ENCODE measurements around the gene RPS14.

RPS14 gene

DNA sequence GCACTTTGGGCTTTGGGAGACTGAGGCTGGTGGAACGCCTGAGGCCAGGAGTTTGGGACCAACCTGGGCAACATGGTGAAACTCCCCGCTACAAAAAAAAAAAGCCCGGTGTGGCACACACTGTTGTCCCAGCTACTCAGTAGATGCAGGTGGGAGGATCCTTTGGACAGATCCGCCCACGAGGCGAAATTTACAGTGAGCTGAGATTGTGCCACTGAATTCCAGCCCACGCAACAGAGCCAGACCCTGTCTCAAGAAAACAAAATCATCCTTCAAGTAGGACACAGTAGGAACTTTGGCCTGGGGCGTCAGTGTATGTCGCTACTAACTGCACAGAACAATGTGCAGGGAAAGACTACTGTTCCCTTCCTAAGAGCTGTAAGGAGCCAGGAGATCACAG is 4.8 kb downstream of the RPS14 start:
- peak overlapping the region; percentile 8 for H3K4me3 Mint-ChIP-seq
- no peaks in the 10 kb centered on the region for H3K27me3 Mint-ChIP-seq
- H3K36me3 Mint-ChIP-seq (ENCODE audit: low read depth) = peaks cover 76% of the 10 kb centered on the region
- peaks cover 35% of the 10 kb centered on the region for H3K4me1 Mint-ChIP-seq (ENCODE audit: low read depth)
- no peaks in the 10 kb centered on the region for H3K9me3 Mint-ChIP-seq
- H3K27ac Mint-ChIP-seq = peak overlapping the region; percentile 100
- DNase-seq = no peak

DNA sequence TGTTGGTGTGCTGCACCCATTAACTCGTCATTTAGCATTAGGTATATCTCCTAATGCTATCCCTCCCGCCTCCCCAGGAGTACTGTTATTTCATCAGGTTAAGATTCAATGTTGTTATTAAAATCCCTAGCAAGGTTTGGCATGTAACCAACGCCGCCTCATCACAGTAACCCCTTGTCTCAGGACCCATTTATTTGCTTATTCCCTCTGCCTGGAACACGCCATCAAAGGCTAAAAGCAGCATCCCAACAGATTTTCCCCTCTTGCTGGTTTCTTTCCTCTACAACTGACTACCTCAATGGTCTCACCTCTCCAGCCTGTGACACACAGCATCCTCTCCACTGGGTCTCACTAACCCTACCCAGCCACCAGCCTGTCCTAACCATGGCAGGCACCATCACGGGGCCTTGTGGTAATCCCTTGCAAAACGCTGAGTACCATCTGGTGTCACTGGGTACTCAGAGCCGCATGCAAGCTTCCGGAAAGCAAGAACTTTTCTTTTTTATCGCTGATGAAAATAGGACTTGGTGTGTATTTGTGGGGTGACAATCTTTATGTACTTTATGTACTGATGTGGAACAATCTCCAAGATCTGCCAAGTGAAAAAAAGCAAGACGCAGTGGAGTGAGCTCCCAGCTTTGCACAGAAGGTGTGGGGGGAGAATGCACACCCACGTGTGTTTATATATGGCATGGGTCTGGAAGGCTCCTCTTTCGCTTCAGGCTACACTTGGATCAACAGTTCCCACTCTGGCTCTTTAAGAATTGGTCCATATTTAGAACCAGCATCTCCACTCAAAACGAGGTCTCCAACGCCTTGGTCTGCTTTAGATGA is 6.1 kb downstream of the RPS14 start:
- H3K36me3 Mint-ChIP-seq (ENCODE audit: low read depth) = peaks cover 62% of the 10 kb centered on the region
- H3K27ac Mint-ChIP-seq = peak overlapping the region; percentile 85
- H3K27me3 Mint-ChIP-seq = no peaks in the 10 kb centered on the region
- DNase-seq = no peak
- no peaks in the 10 kb centered on the region for H3K9me3 Mint-ChIP-seq
- peak overlapping the region; percentile 8 for H3K4me3 Mint-ChIP-seq
- peaks cover 35% of the 10 kb centered on the region for H3K4me1 Mint-ChIP-seq (ENCODE audit: low read depth)

DNA sequence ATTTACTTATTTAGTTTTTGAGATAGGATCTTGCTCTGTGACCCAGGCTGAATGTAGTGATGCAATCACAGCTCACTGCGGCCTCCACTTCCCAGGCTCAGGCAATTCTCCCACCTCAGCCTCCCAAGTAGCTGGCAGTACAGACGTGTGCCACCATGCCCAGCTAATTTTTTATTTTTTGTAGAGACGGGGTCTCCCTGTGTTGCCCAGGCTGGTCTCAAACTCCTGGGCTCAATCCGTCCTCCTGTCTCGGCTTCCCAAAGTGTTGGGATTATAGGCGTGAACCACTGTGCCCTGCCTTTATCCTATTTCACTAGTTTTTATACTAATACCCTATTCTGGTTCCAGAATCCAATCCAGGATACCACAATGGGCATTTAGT is 6.8 kb downstream of the RPS14 start:
- H3K36me3 Mint-ChIP-seq (ENCODE audit: low read depth) = peaks cover 55% of the 10 kb centered on the region
- no peak overlapping the region for H3K4me3 Mint-ChIP-seq
- H3K27me3 Mint-ChIP-seq = no peaks in the 10 kb centered on the region
- H3K4me1 Mint-ChIP-seq (ENCODE audit: low read depth) = peaks cover 27% of the 10 kb centered on the region
- H3K27ac Mint-ChIP-seq = no peak overlapping the region
- no peak for DNase-seq
- no peaks in the 10 kb centered on the region for H3K9me3 Mint-ChIP-seq

DNA sequence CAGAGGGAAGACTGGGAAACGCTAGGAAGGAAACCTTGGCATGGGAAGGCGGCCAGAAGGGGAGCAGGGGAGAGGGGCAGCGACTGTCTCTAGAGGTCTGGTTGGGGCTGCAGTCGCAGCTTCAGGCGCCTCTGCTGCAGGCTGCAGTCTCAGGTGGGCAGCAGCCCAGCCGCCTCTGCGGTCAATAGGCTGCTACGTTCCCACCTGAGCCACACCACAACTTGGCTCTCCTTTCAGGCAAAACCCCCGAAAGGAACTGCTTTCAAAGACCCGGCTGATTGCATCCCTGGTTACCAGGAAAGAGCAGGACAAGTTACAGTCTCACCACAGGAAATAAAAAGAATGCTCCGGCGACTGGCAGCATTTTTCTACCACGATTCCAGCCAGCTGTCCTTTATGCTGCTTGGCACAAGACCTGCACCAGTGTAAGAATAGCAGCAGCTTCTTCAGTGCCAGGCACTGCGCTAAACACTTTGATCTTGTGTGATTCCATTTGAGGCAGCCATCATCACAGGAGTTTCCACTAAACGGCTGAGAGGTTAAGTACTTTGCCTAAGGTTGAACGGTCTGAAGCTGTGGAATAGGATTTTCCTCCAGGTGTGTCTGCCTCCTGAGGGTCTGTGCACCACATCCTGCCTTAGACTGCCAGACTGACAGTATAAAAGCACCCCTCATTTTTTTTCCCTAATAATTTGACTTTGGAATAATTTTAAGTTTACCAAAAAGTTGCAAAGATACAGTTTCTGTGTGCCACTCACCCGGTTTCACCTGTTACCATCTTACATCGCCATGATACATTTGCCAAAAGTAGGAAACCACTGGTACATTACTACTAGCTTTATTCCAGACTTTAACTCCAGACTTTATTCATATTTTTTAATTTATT is 7.5 kb downstream of the RPS14 start:
- no peaks in the 10 kb centered on the region for H3K27me3 Mint-ChIP-seq
- no peak overlapping the region for H3K4me3 Mint-ChIP-seq
- H3K27ac Mint-ChIP-seq = peak overlapping the region; percentile 69
- no peaks in the 10 kb centered on the region for H3K9me3 Mint-ChIP-seq
- DNase-seq = no peak
- H3K4me1 Mint-ChIP-seq (ENCODE audit: low read depth) = peaks cover 21% of the 10 kb centered on the region
- peaks cover 48% of the 10 kb centered on the region for H3K36me3 Mint-ChIP-seq (ENCODE audit: low read depth)

DNA sequence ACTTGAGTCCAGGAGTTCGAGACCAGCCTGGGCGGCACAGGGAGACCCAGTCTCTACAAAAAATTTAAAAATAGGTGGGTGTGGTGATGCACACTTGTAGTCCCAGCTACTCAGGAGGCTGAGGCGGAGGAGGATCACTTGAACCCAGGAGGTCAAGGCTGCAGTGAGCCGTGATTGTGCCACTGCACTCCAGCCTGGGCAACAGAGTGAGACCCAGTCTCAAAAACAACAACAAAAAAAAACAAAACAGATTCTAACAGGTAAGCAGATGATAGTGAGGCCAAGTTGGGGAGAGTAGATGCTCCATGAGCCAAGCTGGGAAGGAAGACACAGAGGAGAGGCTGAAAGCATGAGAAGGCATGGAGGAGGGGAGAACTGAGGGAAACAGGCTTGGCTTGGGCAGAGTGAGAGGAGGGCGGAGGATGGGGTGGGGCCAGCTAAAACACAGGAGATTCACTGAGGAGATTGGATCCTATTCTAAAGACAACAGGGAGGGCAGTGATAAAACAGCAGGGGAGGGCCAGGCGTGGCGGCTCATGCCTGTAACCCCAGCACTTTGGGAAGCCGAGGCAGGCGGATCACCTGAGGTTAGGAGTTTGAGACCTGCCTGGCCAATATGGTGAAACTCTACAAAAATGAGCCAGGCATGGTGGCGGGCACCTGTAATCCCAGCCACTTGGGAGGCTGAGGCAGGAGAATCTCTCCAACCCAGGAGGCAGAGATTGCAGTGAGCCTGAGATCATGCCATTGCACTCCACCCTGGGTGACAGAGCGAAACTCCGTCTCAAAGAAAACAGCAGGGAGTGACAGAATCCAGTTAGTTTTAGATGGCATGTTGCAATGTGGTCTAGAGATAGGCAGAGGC is 8.4 kb downstream of the RPS14 start:
- Mint-ChIP-seq H3K36me3 (ENCODE audit: low read depth) (peaks cover 40% of the 10 kb centered on the region), H3K4me1 (ENCODE audit: low read depth) (peaks cover 18% of the 10 kb centered on the region), H3K9me3 (no peaks in the 10 kb centered on the region), H3K4me3 (no peak overlapping the region), H3K27me3 (no peaks in the 10 kb centered on the region), H3K27ac (peak overlapping the region; percentile 69)
- DNase-seq = no peak

DNA sequence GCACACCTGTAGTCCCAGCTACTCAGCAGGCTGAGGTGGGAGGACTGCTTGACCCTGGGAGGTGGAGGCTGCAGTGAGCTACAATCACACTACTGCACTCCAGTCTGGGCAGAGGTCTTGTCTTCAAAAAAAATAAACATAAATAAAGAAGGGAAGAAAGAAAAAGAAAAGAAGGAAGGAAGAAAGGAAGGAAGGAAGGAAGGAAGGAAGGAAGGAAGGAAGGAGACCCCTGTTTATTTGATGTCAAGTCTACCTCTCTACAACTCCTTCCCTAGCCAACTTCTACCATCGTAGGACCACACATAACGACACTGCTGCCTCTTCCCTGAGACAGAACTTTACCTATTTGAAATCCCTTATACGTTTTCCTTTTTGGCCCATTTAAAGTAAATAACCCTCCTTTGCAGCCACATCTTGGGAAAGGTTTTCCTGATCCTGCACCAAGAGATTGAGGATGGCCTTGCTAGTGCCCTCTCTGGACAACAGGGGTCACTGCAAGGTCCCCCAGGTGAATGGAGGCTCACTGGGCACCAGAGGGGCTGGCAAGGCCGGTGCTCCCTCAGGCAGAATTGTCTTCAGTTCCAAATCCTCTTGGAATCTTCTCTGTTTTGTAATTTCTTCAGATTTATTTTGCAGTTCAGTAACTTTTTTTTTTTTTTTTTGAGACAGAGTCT is 10.5 kb downstream of the RPS14 start:
- Mint-ChIP-seq H3K9me3 (no peaks in the 10 kb centered on the region), H3K36me3 (ENCODE audit: low read depth) (peaks cover 18% of the 10 kb centered on the region), H3K27me3 (no peaks in the 10 kb centered on the region), H3K4me3 (no peak overlapping the region), H3K27ac (no peak overlapping the region), H3K4me1 (ENCODE audit: low read depth) (peaks cover 12% of the 10 kb centered on the region)
- DNase-seq = no peak

DNA sequence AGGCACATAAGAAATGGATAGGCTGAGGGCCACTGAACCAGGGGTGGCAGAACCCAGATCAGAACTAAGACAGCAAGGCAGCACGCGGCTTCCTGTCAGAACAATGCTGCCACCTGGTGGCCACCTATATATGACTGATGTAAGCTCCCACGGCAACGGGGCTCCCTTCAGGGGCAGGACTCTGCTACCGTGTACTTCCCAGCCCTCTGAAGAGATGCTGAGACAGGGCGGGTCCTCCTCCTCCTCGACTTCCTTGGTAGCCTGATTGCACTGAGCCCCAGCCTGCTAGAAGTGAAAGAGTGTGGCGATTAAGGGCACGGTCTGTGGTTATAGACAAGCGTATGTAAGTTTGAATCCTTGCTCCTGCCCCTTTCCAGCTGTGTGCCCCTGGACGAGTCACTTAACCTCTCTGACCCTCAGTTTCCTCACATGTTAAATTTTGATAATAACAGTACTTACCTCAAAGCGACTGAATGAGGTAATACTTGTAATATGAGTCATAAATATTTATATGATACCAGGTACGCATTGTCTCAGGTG is 13.3 kb downstream of the RPS14 start:
- DNase-seq = peak; percentile 90
- H3K4me1 Mint-ChIP-seq (ENCODE audit: low read depth) = peaks cover 11% of the 10 kb centered on the region
- H3K36me3 Mint-ChIP-seq (ENCODE audit: low read depth) = no peaks in the 10 kb centered on the region
- no peak overlapping the region for H3K4me3 Mint-ChIP-seq
- H3K27me3 Mint-ChIP-seq = no peaks in the 10 kb centered on the region
- peak overlapping the region; percentile 87 for H3K27ac Mint-ChIP-seq
- no peaks in the 10 kb centered on the region for H3K9me3 Mint-ChIP-seq

DNA sequence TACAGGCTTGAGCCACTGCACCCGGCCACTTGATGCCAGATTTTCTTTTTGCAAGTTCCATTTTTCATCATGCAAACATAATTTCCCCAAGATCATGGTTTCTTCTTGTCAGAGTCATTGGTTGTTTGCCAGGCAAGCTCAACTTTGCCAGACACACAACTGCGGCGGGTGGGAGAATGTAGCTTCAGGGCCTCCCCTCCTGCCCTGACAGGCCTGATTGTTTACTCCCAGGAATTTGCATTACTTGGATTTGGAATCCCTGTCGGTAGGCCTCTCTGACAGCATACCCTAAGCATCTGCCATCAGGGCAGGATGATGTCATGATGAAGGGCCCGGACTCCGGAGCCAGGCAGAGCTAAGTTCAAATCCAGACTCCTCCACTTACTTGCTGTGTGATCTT is 15.1 kb downstream of the RPS14 start:
- Mint-ChIP-seq H3K9me3 (no peaks in the 10 kb centered on the region), H3K4me1 (ENCODE audit: low read depth) (peaks cover 11% of the 10 kb centered on the region), H3K36me3 (ENCODE audit: low read depth) (no peaks in the 10 kb centered on the region), H3K27ac (no peak overlapping the region), H3K4me3 (no peak overlapping the region), H3K27me3 (no peaks in the 10 kb centered on the region)
- no peak for DNase-seq

DNA sequence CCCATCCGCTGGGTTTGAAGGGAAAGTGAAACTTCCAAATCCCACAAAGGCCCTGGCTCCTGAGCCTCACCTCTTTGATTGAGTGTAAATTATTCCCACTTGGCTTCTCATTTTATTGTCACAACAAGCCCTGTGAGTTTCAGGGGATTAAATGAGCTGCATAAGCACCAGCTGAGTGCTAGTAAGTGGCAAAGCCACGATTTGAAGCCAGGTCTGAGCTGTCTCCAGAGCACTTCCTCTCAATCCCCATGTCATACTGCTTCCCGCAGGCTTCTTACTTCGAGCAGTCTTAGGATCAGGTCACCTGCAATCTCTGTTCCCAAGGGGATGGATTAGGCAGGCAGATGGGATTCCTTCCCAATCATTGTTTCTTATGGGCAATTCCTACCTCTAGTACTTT is 18.0 kb downstream of the RPS14 start:
- H3K4me1 Mint-ChIP-seq (ENCODE audit: low read depth) = peaks cover 9% of the 10 kb centered on the region
- H3K9me3 Mint-ChIP-seq = no peaks in the 10 kb centered on the region
- H3K4me3 Mint-ChIP-seq = no peak overlapping the region
- no peak for DNase-seq
- no peaks in the 10 kb centered on the region for H3K27me3 Mint-ChIP-seq
- no peak overlapping the region for H3K27ac Mint-ChIP-seq
- no peaks in the 10 kb centered on the region for H3K36me3 Mint-ChIP-seq (ENCODE audit: low read depth)

DNA sequence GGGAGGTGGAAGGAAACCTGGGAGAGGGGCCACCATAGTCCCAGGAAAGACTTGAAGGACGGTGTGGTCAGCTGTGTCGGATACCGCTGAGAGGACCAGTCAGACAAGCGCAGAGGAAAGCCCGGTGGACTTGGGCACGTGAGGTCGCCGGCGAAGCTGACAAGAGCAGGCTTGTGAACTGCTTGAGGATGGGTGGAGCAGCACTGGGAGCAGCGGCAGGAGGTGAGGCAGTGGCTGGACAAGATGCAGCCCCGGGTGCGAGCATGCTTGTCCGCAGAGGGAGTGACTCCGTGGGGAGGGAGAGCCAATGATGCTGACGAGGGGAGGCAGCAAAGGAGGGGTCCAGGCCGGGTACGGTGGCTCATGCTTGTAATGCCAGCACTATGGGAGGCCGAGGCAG is 18.5 kb downstream of the RPS14 start:
- no peak overlapping the region for H3K27ac Mint-ChIP-seq
- H3K4me3 Mint-ChIP-seq = no peak overlapping the region
- H3K4me1 Mint-ChIP-seq (ENCODE audit: low read depth) = peaks cover 4% of the 10 kb centered on the region
- DNase-seq = no peak
- H3K36me3 Mint-ChIP-seq (ENCODE audit: low read depth) = no peaks in the 10 kb centered on the region
- H3K9me3 Mint-ChIP-seq = no peaks in the 10 kb centered on the region
- H3K27me3 Mint-ChIP-seq = no peaks in the 10 kb centered on the region

DNA sequence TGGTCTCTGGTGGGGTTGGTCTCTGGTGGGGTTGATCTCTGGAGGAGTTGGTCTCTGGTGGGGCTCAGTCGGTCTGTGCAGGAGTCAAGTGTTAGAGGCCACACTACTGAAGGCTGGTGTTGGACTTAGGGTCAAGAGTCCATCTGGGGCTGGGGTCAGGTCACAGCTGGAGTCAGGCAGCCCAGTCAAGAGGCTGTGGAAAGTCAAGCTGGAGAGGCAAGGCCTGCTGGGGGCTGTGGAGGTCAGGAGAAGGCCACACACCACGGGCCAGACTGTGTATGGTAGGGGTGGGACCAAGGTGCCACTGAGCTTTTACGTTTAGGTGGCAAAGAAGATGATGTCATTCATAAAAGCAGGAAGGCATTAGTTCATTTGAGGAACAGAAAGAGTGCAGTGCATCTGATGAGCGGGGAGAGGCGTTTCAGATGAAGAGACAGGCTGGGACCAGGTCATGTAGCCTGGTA is 20.1 kb downstream of the RPS14 start:
- no peaks in the 10 kb centered on the region for H3K36me3 Mint-ChIP-seq (ENCODE audit: low read depth)
- no peak overlapping the region for H3K4me3 Mint-ChIP-seq
- H3K27ac Mint-ChIP-seq = no peak overlapping the region
- H3K4me1 Mint-ChIP-seq (ENCODE audit: low read depth) = no peaks in the 10 kb centered on the region
- H3K27me3 Mint-ChIP-seq = no peaks in the 10 kb centered on the region
- no peaks in the 10 kb centered on the region for H3K9me3 Mint-ChIP-seq
- DNase-seq = no peak

DNA sequence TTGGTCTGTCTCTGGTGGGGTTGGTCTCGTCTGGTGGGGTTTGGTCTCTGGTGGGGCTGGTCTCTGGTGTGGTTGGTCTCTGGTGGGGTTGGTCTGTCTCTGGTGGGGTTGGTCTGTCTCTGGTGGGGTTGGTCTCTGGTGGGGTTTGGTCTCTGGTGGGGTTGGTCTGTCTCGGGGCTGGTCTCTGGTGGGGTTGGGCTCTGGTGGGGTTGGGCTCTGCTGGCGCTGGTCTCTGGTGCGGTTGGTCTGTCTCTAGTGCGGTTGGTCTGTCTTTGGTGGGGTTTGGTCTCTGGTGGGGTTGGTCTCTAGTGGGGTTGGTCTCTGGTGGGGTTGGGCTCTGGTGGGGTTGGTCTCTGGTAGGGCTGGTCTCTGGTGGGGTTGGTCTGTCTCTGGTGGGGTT is 20.6 kb downstream of the RPS14 start:
- H3K27me3 Mint-ChIP-seq = no peaks in the 10 kb centered on the region
- no peak overlapping the region for H3K4me3 Mint-ChIP-seq
- H3K9me3 Mint-ChIP-seq = no peaks in the 10 kb centered on the region
- DNase-seq = no peak
- no peaks in the 10 kb centered on the region for H3K4me1 Mint-ChIP-seq (ENCODE audit: low read depth)
- no peak overlapping the region for H3K27ac Mint-ChIP-seq
- no peaks in the 10 kb centered on the region for H3K36me3 Mint-ChIP-seq (ENCODE audit: low read depth)

DNA sequence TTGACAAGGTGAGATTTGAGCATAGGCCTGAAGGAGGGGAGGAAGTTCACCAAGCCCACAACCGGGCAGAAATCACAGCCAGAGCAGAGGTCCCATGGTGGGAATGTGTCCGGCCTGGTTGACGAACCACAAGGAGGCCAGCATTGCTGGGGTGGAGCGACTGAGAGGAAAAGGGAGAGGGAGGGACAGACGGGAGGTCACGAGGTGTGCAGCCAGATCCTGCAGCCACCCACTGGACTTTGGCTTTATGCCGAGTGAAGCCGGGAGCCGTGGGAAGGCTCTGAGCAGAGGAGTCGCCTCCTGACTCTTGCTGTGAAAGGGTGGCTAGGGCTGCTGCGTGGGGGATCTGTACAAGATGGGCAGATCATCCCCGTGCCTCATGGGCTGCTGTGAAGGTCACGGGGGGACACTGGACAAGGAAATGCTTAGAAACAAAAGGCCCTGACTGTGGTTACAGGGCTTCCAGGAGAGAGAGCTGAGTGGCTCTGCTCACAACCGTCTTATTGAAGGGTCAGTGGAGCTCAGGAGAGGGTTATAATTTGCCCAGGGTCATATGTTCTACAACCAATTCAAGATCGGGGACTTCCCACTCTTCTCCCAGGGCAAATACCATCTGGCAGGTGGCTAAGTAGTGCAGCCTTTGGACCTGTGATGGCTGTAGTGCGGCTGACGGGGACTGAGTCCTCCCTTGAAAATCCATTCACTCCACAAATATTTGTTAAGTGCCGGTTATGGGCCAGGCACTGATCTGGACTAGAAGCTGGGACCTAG is 21.2 kb downstream of the RPS14 start:
- Mint-ChIP-seq H3K4me1 (ENCODE audit: low read depth) (no peaks in the 10 kb centered on the region), H3K27me3 (no peaks in the 10 kb centered on the region), H3K36me3 (ENCODE audit: low read depth) (no peaks in the 10 kb centered on the region), H3K9me3 (no peaks in the 10 kb centered on the region), H3K27ac (no peak overlapping the region), H3K4me3 (no peak overlapping the region)
- no peak for DNase-seq

Measured in activated T-cell treated with anti-CD3 and anti-CD28 coated beads, Interleukin-2, amount 50 U/mL, for 24 hours (primary cell).